H1 (cell line): Measurements from ENCODE around the gene COQ2. TPM values are rescaled to one million over a fixed set of nuclear protein-coding genes. Genes with fewer than 3 reads are reported as not detected.

ENCODE experiments used
- PHF8 ChIP-seq: fragments of 200-600 bp; sonication (generic); conservative IDR thresholded peaks from 2 replicates; pipeline ENCODE4 v1.7.1; 2012; ENCODE audit warnings: low read depth, mild to moderate bottlenecking, inconsistent platforms, low read length, moderate library complexity
- POLR2A ChIP-seq, 2 experiments: IDR thresholded peaks; 1 replicate in 1 of 2; 2 replicates in 1 of 2; pipeline ENCODE4 v1.6.1; 2011; ENCODE audit warnings: low read depth in 2 of 2, low read length in 2 of 2, mild to moderate bottlenecking in 2 of 2; ENCODE audit errors: control extremely low read depth in 1 of 2
- SIRT6 ChIP-seq: IDR thresholded peaks from one replicate; pipeline ENCODE4 v1.7.1; 2012; ENCODE audit warnings: low read length, inconsistent platforms
- SIX5 ChIP-seq: IDR thresholded peaks from 2 replicates; pipeline ENCODE4 v1.6.1; 2011; ENCODE audit warnings: mild to moderate bottlenecking, low read depth, low read length
- SRF ChIP-seq: IDR thresholded peaks from 2 replicates; pipeline ENCODE4 v1.6.1; 2011; ENCODE audit warnings: mild to moderate bottlenecking, low read depth, low read length, moderate library complexity
- YY1 ChIP-seq: IDR thresholded peaks from 2 replicates; pipeline ENCODE4 v1.6.1; 2011; ENCODE audit warnings: low read depth, mild to moderate bottlenecking, low read length
- polyA plus RNA-seq, 7 experiments: library from polyadenylated mRNA; depleted of rRNA in 3 of 7; stranded (reverse) in 5 of 7; unstranded in 2 of 7; fragments of >200 nt in 5 of 7; fragments of 200-250 nt in 2 of 7; gene quantifications; 1 replicate in 5 of 7; 2 replicates in 1 of 7; 4 replicates in 1 of 7; pipeline versions ENCODE4 v1.2.1 to v1.2.3, GENCODE V29; 2011 to 2013; ENCODE audit warnings: missing spikeins in 2 of 7, mixed read lengths in 2 of 7
- total RNA-seq: library from RNA; stranded (reverse); fragmentation: NEBNext Ultra II Directional; extraction: Animal tissue kit (Norgen Biotek cat#: 25700); gene quantifications from 2 replicates; pipeline ENCODE4 v1.2.1, GENCODE V29; 2021
- TF ChIP-seq, protein P1 (sequence below), 3 experiments: IDR thresholded peaks; 1 replicate in 2 of 3; 2 replicates in 1 of 3; pipeline versions ENCODE4 v1.5.1 to v1.6.1; 2011; ENCODE audit warnings: low read length in 3 of 3, mild to moderate bottlenecking in 3 of 3, inconsistent platforms in 2 of 3, low read depth in 1 of 3, moderate library complexity in 1 of 3; ENCODE audit not compliant: insufficient read depth in 1 of 3; ENCODE audit errors: control extremely low read depth in 1 of 3
- TF ChIP-seq, protein P2 (sequence below): fragments of 300-600 bp; sonication (generic); IDR thresholded peaks from 2 replicates; pipeline ENCODE4 v1.7.1; 2012; ENCODE audit warnings: low read length, moderate library complexity, mild to moderate bottlenecking, inconsistent platforms; ENCODE audit not compliant: insufficient replicate concordance

COQ2 gene
- total and polyA plus RNA-seq, 2 of the 8 experiments (the other 6 are each of a cell fraction or from before 2014, with no cell fraction given) = 21.5 to 22.9 TPM

DNA sequence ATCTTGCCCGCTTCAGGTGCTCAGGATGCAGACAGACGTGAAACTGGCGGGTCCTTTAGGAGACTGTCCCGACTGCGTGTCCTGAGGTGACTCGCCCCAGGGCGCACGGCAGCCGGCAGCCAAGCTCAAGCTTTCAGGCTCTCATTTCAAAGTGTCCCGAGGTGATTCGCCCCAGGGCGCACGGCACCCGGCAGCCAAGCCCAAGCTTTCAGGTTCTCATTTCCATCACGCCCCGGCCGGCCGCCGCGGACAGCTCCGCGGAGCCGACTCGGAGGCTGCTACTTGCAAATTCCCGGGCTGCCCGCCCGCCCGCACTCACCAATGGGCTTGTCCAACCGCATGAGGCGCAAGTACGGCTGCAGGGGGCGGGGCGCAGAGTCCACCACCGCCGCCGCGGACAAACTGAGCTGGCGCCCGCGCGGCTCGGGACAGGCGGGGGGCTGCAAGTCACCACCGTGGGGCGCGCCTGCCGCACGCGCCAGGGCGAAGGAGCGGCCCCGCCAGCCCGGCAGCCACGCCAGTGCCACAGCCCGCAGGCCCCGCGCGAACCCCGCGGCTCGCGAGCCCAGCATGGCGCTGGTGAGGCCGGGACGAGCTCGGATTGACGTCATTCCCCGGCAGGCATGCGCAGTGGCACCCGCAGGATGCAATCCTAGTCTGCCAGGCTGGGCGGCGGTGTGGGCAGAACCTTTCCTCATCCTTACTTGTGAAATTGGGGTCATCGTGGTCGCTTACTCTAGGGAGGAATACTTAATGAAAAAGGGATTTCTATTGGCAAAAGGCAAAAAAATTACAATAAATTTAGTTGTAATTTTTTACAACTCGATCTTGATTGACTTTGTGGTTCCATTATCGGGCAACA lies at the start of gene COQ2 (continued):
- TF ChIP-seq, protein P1, sequence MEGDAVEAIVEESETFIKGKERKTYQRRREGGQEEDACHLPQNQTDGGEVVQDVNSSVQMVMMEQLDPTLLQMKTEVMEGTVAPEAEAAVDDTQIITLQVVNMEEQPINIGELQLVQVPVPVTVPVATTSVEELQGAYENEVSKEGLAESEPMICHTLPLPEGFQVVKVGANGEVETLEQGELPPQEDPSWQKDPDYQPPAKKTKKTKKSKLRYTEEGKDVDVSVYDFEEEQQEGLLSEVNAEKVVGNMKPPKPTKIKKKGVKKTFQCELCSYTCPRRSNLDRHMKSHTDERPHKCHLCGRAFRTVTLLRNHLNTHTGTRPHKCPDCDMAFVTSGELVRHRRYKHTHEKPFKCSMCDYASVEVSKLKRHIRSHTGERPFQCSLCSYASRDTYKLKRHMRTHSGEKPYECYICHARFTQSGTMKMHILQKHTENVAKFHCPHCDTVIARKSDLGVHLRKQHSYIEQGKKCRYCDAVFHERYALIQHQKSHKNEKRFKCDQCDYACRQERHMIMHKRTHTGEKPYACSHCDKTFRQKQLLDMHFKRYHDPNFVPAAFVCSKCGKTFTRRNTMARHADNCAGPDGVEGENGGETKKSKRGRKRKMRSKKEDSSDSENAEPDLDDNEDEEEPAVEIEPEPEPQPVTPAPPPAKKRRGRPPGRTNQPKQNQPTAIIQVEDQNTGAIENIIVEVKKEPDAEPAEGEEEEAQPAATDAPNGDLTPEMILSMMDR (IDR thresholded peaks at IDR 0.05; ENCODE audit: control extremely low read depth in 1 of 3, insufficient read depth in 1 of 3, low read depth in 1 of 3, low read length in 3 of 3) = peak in 2 of 3 experiments; percentile 16 to 21; a peak in 2 of 4 replicates
- TF ChIP-seq SIX5 (no peak), SIRT6 (no peak), SRF (no peak), YY1 (peak; percentile 74; the same call in 1 of the 2 replicates), PHF8 (peak; percentile 96), POLR2A (IDR thresholded peaks at IDR 0.05; ENCODE audit: control extremely low read depth in 1 of 2, low read depth in 2 of 2, low read length in 2 of 2) (peak; percentile 91 to 94)
- TF ChIP-seq, protein P2, sequence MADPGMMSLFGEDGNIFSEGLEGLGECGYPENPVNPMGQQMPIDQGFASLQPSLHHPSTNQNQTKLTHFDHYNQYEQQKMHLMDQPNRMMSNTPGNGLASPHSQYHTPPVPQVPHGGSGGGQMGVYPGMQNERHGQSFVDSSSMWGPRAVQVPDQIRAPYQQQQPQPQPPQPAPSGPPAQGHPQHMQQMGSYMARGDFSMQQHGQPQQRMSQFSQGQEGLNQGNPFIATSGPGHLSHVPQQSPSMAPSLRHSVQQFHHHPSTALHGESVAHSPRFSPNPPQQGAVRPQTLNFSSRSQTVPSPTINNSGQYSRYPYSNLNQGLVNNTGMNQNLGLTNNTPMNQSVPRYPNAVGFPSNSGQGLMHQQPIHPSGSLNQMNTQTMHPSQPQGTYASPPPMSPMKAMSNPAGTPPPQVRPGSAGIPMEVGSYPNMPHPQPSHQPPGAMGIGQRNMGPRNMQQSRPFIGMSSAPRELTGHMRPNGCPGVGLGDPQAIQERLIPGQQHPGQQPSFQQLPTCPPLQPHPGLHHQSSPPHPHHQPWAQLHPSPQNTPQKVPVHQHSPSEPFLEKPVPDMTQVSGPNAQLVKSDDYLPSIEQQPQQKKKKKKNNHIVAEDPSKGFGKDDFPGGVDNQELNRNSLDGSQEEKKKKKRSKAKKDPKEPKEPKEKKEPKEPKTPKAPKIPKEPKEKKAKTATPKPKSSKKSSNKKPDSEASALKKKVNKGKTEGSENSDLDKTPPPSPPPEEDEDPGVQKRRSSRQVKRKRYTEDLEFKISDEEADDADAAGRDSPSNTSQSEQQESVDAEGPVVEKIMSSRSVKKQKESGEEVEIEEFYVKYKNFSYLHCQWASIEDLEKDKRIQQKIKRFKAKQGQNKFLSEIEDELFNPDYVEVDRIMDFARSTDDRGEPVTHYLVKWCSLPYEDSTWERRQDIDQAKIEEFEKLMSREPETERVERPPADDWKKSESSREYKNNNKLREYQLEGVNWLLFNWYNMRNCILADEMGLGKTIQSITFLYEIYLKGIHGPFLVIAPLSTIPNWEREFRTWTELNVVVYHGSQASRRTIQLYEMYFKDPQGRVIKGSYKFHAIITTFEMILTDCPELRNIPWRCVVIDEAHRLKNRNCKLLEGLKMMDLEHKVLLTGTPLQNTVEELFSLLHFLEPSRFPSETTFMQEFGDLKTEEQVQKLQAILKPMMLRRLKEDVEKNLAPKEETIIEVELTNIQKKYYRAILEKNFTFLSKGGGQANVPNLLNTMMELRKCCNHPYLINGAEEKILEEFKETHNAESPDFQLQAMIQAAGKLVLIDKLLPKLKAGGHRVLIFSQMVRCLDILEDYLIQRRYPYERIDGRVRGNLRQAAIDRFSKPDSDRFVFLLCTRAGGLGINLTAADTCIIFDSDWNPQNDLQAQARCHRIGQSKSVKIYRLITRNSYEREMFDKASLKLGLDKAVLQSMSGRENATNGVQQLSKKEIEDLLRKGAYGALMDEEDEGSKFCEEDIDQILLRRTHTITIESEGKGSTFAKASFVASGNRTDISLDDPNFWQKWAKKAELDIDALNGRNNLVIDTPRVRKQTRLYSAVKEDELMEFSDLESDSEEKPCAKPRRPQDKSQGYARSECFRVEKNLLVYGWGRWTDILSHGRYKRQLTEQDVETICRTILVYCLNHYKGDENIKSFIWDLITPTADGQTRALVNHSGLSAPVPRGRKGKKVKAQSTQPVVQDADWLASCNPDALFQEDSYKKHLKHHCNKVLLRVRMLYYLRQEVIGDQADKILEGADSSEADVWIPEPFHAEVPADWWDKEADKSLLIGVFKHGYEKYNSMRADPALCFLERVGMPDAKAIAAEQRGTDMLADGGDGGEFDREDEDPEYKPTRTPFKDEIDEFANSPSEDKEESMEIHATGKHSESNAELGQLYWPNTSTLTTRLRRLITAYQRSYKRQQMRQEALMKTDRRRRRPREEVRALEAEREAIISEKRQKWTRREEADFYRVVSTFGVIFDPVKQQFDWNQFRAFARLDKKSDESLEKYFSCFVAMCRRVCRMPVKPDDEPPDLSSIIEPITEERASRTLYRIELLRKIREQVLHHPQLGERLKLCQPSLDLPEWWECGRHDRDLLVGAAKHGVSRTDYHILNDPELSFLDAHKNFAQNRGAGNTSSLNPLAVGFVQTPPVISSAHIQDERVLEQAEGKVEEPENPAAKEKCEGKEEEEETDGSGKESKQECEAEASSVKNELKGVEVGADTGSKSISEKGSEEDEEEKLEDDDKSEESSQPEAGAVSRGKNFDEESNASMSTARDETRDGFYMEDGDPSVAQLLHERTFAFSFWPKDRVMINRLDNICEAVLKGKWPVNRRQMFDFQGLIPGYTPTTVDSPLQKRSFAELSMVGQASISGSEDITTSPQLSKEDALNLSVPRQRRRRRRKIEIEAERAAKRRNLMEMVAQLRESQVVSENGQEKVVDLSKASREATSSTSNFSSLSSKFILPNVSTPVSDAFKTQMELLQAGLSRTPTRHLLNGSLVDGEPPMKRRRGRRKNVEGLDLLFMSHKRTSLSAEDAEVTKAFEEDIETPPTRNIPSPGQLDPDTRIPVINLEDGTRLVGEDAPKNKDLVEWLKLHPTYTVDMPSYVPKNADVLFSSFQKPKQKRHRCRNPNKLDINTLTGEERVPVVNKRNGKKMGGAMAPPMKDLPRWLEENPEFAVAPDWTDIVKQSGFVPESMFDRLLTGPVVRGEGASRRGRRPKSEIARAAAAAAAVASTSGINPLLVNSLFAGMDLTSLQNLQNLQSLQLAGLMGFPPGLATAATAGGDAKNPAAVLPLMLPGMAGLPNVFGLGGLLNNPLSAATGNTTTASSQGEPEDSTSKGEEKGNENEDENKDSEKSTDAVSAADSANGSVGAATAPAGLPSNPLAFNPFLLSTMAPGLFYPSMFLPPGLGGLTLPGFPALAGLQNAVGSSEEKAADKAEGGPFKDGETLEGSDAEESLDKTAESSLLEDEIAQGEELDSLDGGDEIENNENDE = no peak
